ENCODE data around the gene TMEM127. TPM values are rescaled to one million over a fixed set of nuclear protein-coding genes. Genes with fewer than 3 reads are reported as not detected.

Gene TMEM127
- total RNA-seq, 1 experiment from 2014 or later: 25.3 TPM

DNA sequence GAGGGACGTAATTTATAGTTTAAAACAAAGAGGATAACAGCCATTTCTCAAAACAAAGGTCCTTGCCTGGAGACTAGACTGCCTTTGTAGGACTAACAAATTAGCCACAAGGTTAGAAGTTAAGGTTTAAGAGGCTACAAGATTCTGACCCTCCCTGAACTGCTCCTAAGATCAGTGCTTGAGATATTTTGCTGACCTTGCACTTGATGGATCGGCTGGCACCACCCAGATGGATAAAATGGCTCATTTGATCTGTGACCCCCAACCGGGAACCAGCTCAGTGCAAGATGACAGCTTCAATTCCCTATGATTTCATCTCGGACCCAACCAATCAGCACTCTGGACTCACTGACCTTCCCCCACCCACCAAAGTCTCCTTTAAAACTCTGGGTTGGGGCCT is 53.5 kb downstream of the TMEM127 start:
- intact Hi-C loops (cut with micrococcal nuclease): no loop called here
- H3K4me3 ChIP-seq (replicated peaks in 1 of 2; ENCODE audit: low read depth in 1 of 2, low read length in 2 of 2): no peak overlapping the region
- peaks cover 4 to 13% of the 10 kb centered on the region in 2 experiments; a peak in 3 of 4 replicates for H3K4me1 ChIP-seq (ENCODE audit: control insufficient read depth in 1 of 2, insufficient read depth in 2 of 2, low read length in 2 of 2)
- ChIA-PET POLR2A (no interaction called here), CTCF (no interaction called here), RAD21 (ENCODE audit: low non-redundant PET in 1 of 2, low total read pairs in 2 of 2, uncharacterized antibody in 2 of 2, unreplicated experiment in 2 of 2) (no interaction called here)
- BruUV-seq (replicated peaks): no TSS peak
- no peaks in the 10 kb centered on the region for H3K27me3 ChIP-seq (ENCODE audit: insufficient read depth, low read length)
- no peaks in the 10 kb centered on the region for H3K36me3 ChIP-seq (ENCODE audit: control insufficient read depth in 1 of 2, insufficient read depth in 2 of 2, low read length in 2 of 2)
- H3K9me3 ChIP-seq (ENCODE audit: control insufficient read depth in 1 of 2, insufficient read depth in 1 of 2, low read depth in 1 of 2, low read length in 2 of 2): no peaks in the 10 kb centered on the region
- TF ChIP-seq EZH2phosphoT487 (IDR thresholded peaks at IDR 0.05; ENCODE audit: borderline replicate concordance) (no peak), YY1 (IDR thresholded peaks at IDR 0.05; ENCODE audit: extremely low read depth, insufficient replicate concordance, low read depth, low read length) (no peak), EZH2 (IDR thresholded peaks at IDR 0.05) (no peak), RAD21 (IDR thresholded peaks at IDR 0.05; ENCODE audit: low read depth) (no peak), TCF7L2 (IDR thresholded peaks at IDR 0.05; ENCODE audit: borderline replicate concordance, extremely low read depth, insufficient read depth, insufficient read length) (no peak), POLR2A (IDR thresholded peaks at IDR 0.05; ENCODE audit: borderline replicate concordance, extremely low read depth, insufficient read depth, insufficient read length) (no peak), SRF (IDR thresholded peaks at IDR 0.05; ENCODE audit: low read depth) (no peak), CBX3 (IDR thresholded peaks at IDR 0.05; ENCODE audit: low read depth) (no peak), JUND (IDR thresholded peaks at IDR 0.05) (no peak), CEBPB (IDR thresholded peaks at IDR 0.05; ENCODE audit: low read depth) (no peak), ZNF274 (IDR thresholded peaks at IDR 0.05; ENCODE audit: low read depth, low read length) (no peak), POLR2AphosphoS5 (IDR thresholded peaks at IDR 0.05; ENCODE audit: low read depth, low read length) (no peak), ZFX (IDR thresholded peaks at IDR 0.05) (no peak)
- TF ChIP-seq, protein P1, sequence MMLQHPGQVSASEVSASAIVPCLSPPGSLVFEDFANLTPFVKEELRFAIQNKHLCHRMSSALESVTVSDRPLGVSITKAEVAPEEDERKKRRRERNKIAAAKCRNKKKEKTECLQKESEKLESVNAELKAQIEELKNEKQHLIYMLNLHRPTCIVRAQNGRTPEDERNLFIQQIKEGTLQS (IDR thresholded peaks at IDR 0.05): no peak
- TF ChIP-seq, protein P2, sequence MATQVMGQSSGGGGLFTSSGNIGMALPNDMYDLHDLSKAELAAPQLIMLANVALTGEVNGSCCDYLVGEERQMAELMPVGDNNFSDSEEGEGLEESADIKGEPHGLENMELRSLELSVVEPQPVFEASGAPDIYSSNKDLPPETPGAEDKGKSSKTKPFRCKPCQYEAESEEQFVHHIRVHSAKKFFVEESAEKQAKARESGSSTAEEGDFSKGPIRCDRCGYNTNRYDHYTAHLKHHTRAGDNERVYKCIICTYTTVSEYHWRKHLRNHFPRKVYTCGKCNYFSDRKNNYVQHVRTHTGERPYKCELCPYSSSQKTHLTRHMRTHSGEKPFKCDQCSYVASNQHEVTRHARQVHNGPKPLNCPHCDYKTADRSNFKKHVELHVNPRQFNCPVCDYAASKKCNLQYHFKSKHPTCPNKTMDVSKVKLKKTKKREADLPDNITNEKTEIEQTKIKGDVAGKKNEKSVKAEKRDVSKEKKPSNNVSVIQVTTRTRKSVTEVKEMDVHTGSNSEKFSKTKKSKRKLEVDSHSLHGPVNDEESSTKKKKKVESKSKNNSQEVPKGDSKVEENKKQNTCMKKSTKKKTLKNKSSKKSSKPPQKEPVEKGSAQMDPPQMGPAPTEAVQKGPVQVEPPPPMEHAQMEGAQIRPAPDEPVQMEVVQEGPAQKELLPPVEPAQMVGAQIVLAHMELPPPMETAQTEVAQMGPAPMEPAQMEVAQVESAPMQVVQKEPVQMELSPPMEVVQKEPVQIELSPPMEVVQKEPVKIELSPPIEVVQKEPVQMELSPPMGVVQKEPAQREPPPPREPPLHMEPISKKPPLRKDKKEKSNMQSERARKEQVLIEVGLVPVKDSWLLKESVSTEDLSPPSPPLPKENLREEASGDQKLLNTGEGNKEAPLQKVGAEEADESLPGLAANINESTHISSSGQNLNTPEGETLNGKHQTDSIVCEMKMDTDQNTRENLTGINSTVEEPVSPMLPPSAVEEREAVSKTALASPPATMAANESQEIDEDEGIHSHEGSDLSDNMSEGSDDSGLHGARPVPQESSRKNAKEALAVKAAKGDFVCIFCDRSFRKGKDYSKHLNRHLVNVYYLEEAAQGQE (IDR thresholded peaks at IDR 0.05; ENCODE audit: low read depth): no peak
- TF ChIP-seq, protein P3, sequence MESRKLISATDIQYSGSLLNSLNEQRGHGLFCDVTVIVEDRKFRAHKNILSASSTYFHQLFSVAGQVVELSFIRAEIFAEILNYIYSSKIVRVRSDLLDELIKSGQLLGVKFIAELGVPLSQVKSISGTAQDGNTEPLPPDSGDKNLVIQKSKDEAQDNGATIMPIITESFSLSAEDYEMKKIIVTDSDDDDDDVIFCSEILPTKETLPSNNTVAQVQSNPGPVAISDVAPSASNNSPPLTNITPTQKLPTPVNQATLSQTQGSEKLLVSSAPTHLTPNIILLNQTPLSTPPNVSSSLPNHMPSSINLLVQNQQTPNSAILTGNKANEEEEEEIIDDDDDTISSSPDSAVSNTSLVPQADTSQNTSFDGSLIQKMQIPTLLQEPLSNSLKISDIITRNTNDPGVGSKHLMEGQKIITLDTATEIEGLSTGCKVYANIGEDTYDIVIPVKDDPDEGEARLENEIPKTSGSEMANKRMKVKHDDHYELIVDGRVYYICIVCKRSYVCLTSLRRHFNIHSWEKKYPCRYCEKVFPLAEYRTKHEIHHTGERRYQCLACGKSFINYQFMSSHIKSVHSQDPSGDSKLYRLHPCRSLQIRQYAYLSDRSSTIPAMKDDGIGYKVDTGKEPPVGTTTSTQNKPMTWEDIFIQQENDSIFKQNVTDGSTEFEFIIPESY (IDR thresholded peaks at IDR 0.05; ENCODE audit: extremely low read depth, insufficient replicate concordance, low read length): no peak
- TF ChIP-seq, protein P4, sequence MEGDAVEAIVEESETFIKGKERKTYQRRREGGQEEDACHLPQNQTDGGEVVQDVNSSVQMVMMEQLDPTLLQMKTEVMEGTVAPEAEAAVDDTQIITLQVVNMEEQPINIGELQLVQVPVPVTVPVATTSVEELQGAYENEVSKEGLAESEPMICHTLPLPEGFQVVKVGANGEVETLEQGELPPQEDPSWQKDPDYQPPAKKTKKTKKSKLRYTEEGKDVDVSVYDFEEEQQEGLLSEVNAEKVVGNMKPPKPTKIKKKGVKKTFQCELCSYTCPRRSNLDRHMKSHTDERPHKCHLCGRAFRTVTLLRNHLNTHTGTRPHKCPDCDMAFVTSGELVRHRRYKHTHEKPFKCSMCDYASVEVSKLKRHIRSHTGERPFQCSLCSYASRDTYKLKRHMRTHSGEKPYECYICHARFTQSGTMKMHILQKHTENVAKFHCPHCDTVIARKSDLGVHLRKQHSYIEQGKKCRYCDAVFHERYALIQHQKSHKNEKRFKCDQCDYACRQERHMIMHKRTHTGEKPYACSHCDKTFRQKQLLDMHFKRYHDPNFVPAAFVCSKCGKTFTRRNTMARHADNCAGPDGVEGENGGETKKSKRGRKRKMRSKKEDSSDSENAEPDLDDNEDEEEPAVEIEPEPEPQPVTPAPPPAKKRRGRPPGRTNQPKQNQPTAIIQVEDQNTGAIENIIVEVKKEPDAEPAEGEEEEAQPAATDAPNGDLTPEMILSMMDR (IDR thresholded peaks at IDR 0.05 in 2 of 3, conservative IDR thresholded peaks at IDR 0.05 in 1 of 3; ENCODE audit: borderline replicate concordance in 1 of 3, insufficient read depth in 1 of 3, low read depth in 2 of 3, low read length in 2 of 3): no peak
- TF ChIP-seq, protein P5, sequence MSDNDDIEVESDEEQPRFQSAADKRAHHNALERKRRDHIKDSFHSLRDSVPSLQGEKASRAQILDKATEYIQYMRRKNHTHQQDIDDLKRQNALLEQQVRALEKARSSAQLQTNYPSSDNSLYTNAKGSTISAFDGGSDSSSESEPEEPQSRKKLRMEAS (IDR thresholded peaks at IDR 0.05): no peak
- no peak overlapping the region for H3K4me2 ChIP-seq (ENCODE audit: low read length)
- no peak for ATAC-seq
- no peak for DNase-seq (ENCODE audit: low read depth, low spot score)
- no peaks in the 10 kb centered on the region for H3K9me2 ChIP-seq (ENCODE audit: insufficient read depth)
- H3K9ac ChIP-seq (ENCODE audit: low read length): no peak overlapping the region
- no peak overlapping the region for H3K27ac ChIP-seq (ENCODE audit: low read depth, low read length)
- no peak overlapping the region for H2AFZ ChIP-seq (ENCODE audit: low read depth, low read length, poor library complexity, severe bottlenecking)
- H3K79me2 ChIP-seq (ENCODE audit: insufficient read depth, low read length): peaks cover 25% of the 10 kb centered on the region
- H4K20me1 ChIP-seq (ENCODE audit: insufficient read depth): peaks cover 6% of the 10 kb centered on the region; the same call in 1 of the 2 replicates

Data from HCT116 (cell line).